Gastrocnemius medialis (tissue), 4 donors: Measurements from ENCODE around the gene DELE1. TPM values are rescaled to one million over a fixed set of nuclear protein-coding genes. Genes with fewer than 3 reads are reported as not detected.

Experiments used
- ATAC-seq, 2 donors: fragments of 150-250 bp; one replicate each; pipeline ENCODE4 v1.9.1; 2016
- DNase-seq, 2 donors: peaks; one replicate each; pipeline ENCODE4 v3.0.0-alpha.2; 2019
- H3K27ac ChIP-seq, 4 donors: fragments of 200-600 bp; sonication (generic); 1 replicate in 1 of 4; 2 replicates in 3 of 4; pipeline ENCODE4 v1.5.1; 2016 to 2018; ENCODE audit warnings: mild to moderate bottlenecking in 2 of 4, moderate library complexity in 1 of 4
- H3K27me3 ChIP-seq, 3 donors: fragments of 200-600 bp; sonication (generic) in 2 of 3; 1 replicate in 1 of 3; 2 replicates in 2 of 3; pipeline versions ENCODE4 v1.5.1 to v1.6.0; 2016 to 2019; ENCODE audit warnings: mild to moderate bottlenecking in 1 of 3, moderate library complexity in 1 of 3
- H3K36me3 ChIP-seq, 2 donors: fragments of 200-600 bp; sonication (generic) in 1 of 2; one replicate each; pipeline ENCODE4 v1.5.1; 2017 to 2018
- H3K4me1 ChIP-seq, 2 donors: fragments of 200-600 bp; sonication (generic) in 1 of 2; one replicate each; pipeline ENCODE4 v1.5.1; 2016 to 2017; ENCODE audit warnings: mild to moderate bottlenecking in 2 of 2
- H3K4me3 ChIP-seq, 4 donors: fragments of 200-600 bp; sonication (generic) in 3 of 4; 1 replicate in 1 of 4; 2 replicates in 3 of 4; pipeline ENCODE4 v1.5.1; 2016 to 2019; ENCODE audit warnings: mild to moderate bottlenecking in 2 of 4
- H3K9me3 ChIP-seq, 3 donors: fragments of 200-600 bp; sonication (generic) in 2 of 3; 1 replicate in 1 of 3; 2 replicates in 2 of 3; pipeline ENCODE4 v1.5.1; 2016 to 2019
- POLR2A ChIP-seq, 2 donors: fragments of 450-650 bp; IDR thresholded peaks; one replicate each; pipeline ENCODE4 v1.6.1; 2017; ENCODE audit warnings: antibody characterized with exemption in 2 of 2, mild to moderate bottlenecking in 2 of 2, moderate library complexity in 2 of 2
- in situ Hi-C, 4 donors: fragments of 200-750 bp; cut with MboI; loops; one replicate each; pipeline versions ENCODE4 v1.15.0 to v1.8.0; 2017; ENCODE audit warnings: low sequenced_read_pairs in 4 of 4
- intact Hi-C: fragments of 100-400 bp; cut with DNase I; formaldehyde crosslinking; loops from one replicate; pipeline ENCODE4 v1.15.1; 2023; ENCODE audit warnings: low total_unique reads
- total RNA-seq, 4 donors: library from RNA; depleted of rRNA; stranded (reverse); fragments of >200 nt; gene quantifications; one replicate each; pipeline versions ENCODE4 v1.1.0 to v1.2.3, GENCODE V29; 2016
- TF ChIP-seq, protein P1 (sequence below), 5 experiments: fragments of 450-650 bp in 3 of 5; fragments of 200-600 bp in 2 of 5; sonication (generic) in 2 of 5; IDR thresholded peaks in 4 of 5; conservative IDR thresholded peaks in 1 of 5; 1 replicate in 4 of 5; 2 replicates in 1 of 5; pipeline ENCODE4 v1.5.1; 2016 to 2019; ENCODE audit warnings: antibody characterized with exemption in 5 of 5, mild to moderate bottlenecking in 3 of 5, moderate library complexity in 3 of 5

DELE1 gene
- total RNA-seq, 4 donors from 2014 or later: 31.3 to 91.6 (median 52.4) TPM

DNA sequence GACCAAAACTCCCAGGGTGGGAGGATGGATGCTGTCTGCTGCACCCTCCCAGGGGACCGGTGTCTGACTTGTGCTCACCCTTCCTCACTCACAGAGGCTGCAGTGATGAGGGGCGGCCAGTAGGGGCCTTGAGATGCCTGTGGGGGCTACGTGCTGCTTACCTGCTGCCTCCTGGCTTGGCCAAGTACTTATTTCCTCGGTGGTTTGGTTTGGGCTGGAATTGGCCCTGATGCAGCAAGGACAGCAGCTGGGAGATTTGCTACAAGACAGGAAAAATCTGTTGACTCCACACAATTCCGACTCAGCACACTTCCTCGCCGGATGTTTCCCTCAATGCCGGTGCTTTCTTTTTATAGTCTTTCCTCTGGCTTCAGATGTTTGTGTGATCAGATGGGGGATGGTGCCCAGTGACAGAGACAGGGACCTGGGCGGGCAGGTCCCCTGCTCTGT, 27.7 kb downstream of the DELE1 start:
- ATAC-seq (peak in 1 of 2 donors; percentile 46), DNase-seq (no peak)
- intact Hi-C loops: no loop called here
- in situ Hi-C loops: loop anchor here in 1 of 4 donors (10.0 kb wide), 1 partner anchor 67 kb away; no protein-coding TSS in a partner anchor
- Histone ChIP-seq H3K4me3 (no peak overlapping the region), H3K27me3 (peaks cover 0 to 5% (median 5%) of the 10 kb centered on the region in 3 donors), H3K9me3 (no peaks in the 10 kb centered on the region), H3K36me3 (no peaks in the 10 kb centered on the region), H3K27ac (peak overlapping the region in 3 of 4 donors; percentile 41 to 52 (median 46)), H3K4me1 (peaks cover 7 to 11% of the 10 kb centered on the region in 2 donors)
- TF ChIP-seq POLR2A (IDR thresholded peaks at IDR 0.05): no peak
- TF ChIP-seq, protein P1, sequence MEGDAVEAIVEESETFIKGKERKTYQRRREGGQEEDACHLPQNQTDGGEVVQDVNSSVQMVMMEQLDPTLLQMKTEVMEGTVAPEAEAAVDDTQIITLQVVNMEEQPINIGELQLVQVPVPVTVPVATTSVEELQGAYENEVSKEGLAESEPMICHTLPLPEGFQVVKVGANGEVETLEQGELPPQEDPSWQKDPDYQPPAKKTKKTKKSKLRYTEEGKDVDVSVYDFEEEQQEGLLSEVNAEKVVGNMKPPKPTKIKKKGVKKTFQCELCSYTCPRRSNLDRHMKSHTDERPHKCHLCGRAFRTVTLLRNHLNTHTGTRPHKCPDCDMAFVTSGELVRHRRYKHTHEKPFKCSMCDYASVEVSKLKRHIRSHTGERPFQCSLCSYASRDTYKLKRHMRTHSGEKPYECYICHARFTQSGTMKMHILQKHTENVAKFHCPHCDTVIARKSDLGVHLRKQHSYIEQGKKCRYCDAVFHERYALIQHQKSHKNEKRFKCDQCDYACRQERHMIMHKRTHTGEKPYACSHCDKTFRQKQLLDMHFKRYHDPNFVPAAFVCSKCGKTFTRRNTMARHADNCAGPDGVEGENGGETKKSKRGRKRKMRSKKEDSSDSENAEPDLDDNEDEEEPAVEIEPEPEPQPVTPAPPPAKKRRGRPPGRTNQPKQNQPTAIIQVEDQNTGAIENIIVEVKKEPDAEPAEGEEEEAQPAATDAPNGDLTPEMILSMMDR (IDR thresholded peaks at IDR 0.05 in 4 of 5, conservative IDR thresholded peaks at IDR 0.05 in 1 of 5): peak in 2 of 5 experiments; percentile 13 to 27

DNA sequence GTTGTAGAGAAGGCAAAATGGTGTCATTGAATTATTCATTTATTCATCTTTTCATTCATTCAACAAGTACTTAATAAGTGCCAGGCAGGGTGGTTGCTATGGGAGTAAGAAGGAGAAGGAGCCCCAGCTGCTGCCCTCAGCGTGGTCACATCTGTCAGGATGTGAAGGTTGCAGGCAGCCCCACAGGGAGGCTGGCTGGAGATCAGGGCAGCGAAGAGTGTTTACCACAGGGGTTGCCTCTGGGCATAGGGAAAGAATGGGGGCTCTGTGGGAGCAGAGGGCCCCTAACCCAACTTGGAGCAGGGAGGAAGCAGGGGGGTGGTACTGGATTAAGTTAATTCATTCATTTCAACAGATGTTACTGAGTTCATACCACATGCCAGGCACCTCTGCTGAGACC, 28.3 kb downstream of the DELE1 start:
- intact Hi-C loops (no loop called here), in situ Hi-C loops (loop anchor here in 1 of 4 donors (10.0 kb wide), 1 partner anchor 67 kb away; no protein-coding TSS in a partner anchor)
- Histone ChIP-seq H3K36me3 (no peaks in the 10 kb centered on the region), H3K4me1 (peaks cover 7 to 9% of the 10 kb centered on the region in 2 donors), H3K27ac (peak overlapping the region in 3 of 4 donors; percentile 41 to 52 (median 46)), H3K4me3 (no peak overlapping the region), H3K27me3 (peaks cover 0 to 5% (median 4%) of the 10 kb centered on the region in 3 donors), H3K9me3 (no peaks in the 10 kb centered on the region)
- no peak for TF ChIP-seq POLR2A (IDR thresholded peaks at IDR 0.05)
- TF ChIP-seq, protein P1 (IDR thresholded peaks at IDR 0.05 in 4 of 5, conservative IDR thresholded peaks at IDR 0.05 in 1 of 5): no peak
- no peak for ATAC-seq
- no peak for DNase-seq

DNA sequence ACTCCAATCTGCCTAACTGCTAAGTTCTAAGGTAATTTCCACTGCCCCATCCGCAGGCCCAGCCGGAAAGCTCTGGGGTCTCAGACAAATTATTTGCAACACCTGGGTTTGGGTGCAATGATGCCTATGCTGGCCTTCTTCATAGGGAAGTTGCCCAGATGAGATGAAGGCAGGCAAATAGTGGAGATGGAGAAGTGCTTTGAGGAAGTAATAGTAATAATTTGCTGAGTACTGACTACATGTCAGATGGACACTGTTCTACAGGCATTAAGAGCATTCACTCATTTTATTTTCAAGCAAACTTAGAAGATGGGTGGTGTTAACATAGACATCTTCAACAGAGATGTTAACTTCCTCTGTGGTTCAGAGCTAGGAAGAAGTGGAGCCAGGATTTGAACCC, 30.5 kb downstream of the DELE1 start:
- Histone ChIP-seq H3K9me3 (no peaks in the 10 kb centered on the region), H3K27me3 (no peaks in the 10 kb centered on the region), H3K4me3 (peak overlapping the region in 3 of 4 donors; percentile 7 to 32 (median 13)), H3K36me3 (no peaks in the 10 kb centered on the region), H3K27ac (peak overlapping the region in 2 of 4 donors; percentile 18 to 41), H3K4me1 (peaks cover 4 to 7% of the 10 kb centered on the region in 2 donors)
- no peak for TF ChIP-seq POLR2A (IDR thresholded peaks at IDR 0.05)
- TF ChIP-seq, protein P1 (IDR thresholded peaks at IDR 0.05 in 4 of 5, conservative IDR thresholded peaks at IDR 0.05 in 1 of 5): no peak
- in situ Hi-C loops: loop anchor here in 1 of 4 donors (10.0 kb wide), 1 partner anchor 69 kb away; no protein-coding TSS in a partner anchor
- intact Hi-C loops: no loop called here
- ATAC-seq (no peak), DNase-seq (no peak)

DNA sequence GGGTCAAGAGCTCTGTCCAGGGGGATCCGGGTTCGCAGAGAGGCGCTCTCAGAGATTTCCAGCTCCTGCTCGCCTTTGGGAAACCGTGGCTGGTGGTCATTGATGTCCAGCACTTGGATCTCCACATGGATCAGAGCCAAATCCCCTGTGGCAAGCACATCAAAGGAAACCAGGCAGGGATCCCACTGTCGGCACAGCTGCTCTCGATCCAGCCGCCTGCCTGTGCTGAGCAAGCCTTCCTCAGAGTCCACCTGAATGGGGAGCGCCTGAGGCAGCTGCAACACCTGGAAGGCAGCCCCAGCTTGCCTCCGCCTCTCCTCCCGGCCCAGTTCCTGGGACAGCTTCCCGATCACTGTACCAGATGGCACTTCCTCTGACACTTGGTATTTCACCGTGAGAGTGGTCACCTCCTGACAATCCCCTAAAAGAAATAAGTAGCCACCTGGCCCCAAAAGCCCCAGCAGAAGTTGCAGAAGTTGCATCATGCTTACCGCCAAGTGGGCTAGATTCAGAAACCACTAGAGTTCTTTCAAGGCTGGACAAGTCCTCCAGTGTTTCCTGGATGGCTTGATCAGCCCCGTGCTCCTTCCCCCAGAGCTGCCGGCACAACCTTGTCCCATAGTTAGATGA, 33.8 kb downstream of the DELE1 start:
- Histone ChIP-seq H3K36me3 (no peaks in the 10 kb centered on the region), H3K9me3 (no peaks in the 10 kb centered on the region), H3K27ac (peak overlapping the region; percentile 17 to 64 (median 54)), H3K4me3 (peak overlapping the region in 3 of 4 donors; percentile 34 to 39 (median 35)), H3K27me3 (no peaks in the 10 kb centered on the region), H3K4me1 (peaks cover 0 to 3% of the 10 kb centered on the region in 2 donors)
- DNase-seq (no peak), ATAC-seq (no peak)
- intact Hi-C loops: no loop called here
- TF ChIP-seq POLR2A (IDR thresholded peaks at IDR 0.05): no peak
- TF ChIP-seq, protein P1 (IDR thresholded peaks at IDR 0.05 in 4 of 5, conservative IDR thresholded peaks at IDR 0.05 in 1 of 5): no peak
- in situ Hi-C loops: loop anchor here in 3 of 4 donors (5.0 to 10.0 kb wide), 3 partner anchors 73 to 270 kb away; no protein-coding TSS in a partner anchor
